Psoas muscle (tissue), 8 donors: ENCODE data around the gene AK9. TPM values are rescaled to one million over a fixed set of nuclear protein-coding genes. Genes with fewer than 3 reads are reported as not detected.

Source experiments
- ATAC-seq, 4 donors: fragments of 200-7000 bp; cut with Tn5 transposase; one replicate each; pipeline ENCODE4 v1.9.1; 2020; ENCODE audit warnings: moderate library complexity in 3 of 4, mild to moderate bottlenecking in 2 of 4
- DNase-seq, 2 donors: peaks; one replicate each; pipeline ENCODE4 v3.0.0-alpha.2; 2020
- H3K27ac ChIP-seq: fragments of 200-600 bp; one replicate; pipeline ENCODE4 v1.8.0; 2022
- H3K27me3 ChIP-seq, 3 donors: fragments of 200-600 bp in 1 of 3; one replicate each; pipeline versions ENCODE4 v1.6.1 to v1.8.0; 2013 to 2022; ENCODE audit warnings: low read length in 2 of 3, mild to moderate bottlenecking in 2 of 3, moderate library complexity in 1 of 3; ENCODE audit not compliant: insufficient read depth in 3 of 3
- H3K36me3 ChIP-seq, 2 donors: fragments of 200-600 bp in 1 of 2; one replicate each; pipeline versions ENCODE4 v1.6.1 to v1.8.0; 2013 to 2022; ENCODE audit warnings: low read depth in 1 of 2, mild to moderate bottlenecking in 1 of 2, moderate library complexity in 1 of 2; ENCODE audit not compliant: insufficient read depth in 1 of 2
- H3K4me1 ChIP-seq: fragments of 200-600 bp; one replicate; pipeline ENCODE4 v1.8.0; 2022
- H3K4me3 ChIP-seq: fragments of 200-600 bp; one replicate; pipeline ENCODE4 v1.8.0; 2022; ENCODE audit warnings: mild to moderate bottlenecking
- H3K9me3 ChIP-seq: fragments of 200-600 bp; one replicate; pipeline ENCODE4 v1.8.0; 2022
- CTCF ChIP-seq: fragments of 200-600 bp; IDR thresholded peaks from one replicate; pipeline ENCODE4 v1.8.0; 2022; ENCODE audit warnings: antibody characterized with exemption
- WGBS, 3 donors: extraction: QIAGEN DNeasy Blood & Tissue Kit; methylation state at CpG; one replicate each; pipeline versions ENCODE4 v1.1.6 to v1.1.7; 2013; 5-methylcytosine and 5-hydroxymethylcytosine counted together
- intact Hi-C, 2 donors: fragments of 100-400 bp; cut with DNase I; formaldehyde crosslinking; loops; one replicate each; pipeline versions ENCODE4 v1.11.0 to v1.14.2; 2022
- polyA plus RNA-seq, 3 donors: library from polyadenylated mRNA; stranded (reverse); fragments of 200-250 nt; gene quantifications; one replicate each; pipeline ENCODE4 v1.2.3, GENCODE V29; 2013
- total RNA-seq, 4 donors: library from RNA; stranded (reverse); fragmentation: NEBNext Ultra II Directional in 2 of 4; extraction: Animal tissue kit (Norgen Biotek cat#: 25700) in 2 of 4; gene quantifications; one replicate each; pipeline versions ENCODE4 v1.2.1 to v1.2.4, GENCODE V29; 2021 to 2023
- donor health status: healthy with polysubstance abuse.
- donor health status: DM: no; HTN: no; CAD: no; lungs with moderate emphysema.
- donor health status: Bipolar disorder and iron deficiency.
- donor health status: healthy.
- donor health status: DM: yes; HTN: yes; CAD: no.
- donor health status: DM: no; HTN: no; CAD: no.
- donor health status: DM: no; HTN: no; CAD: no.
- donor health status: DM: yes; HTN: yes; CAD: no.

The AK9 gene
- total and polyA plus RNA-seq, 7 donors = 2.0 to 7.4 (median 5.3) TPM

GRCh38 chr6:109477184-109477583 lies 213.8 kb downstream of the AK9 start:
- Histone ChIP-seq H3K36me3 (peaks cover 14 to 83% of the 10 kb centered on the region in 2 donors), H3K9me3 (no peaks in the 10 kb centered on the region), H3K4me3 (no peak overlapping the region), H3K27ac (no peak overlapping the region), H3K4me1 (peaks cover 37% of the 10 kb centered on the region), H3K27me3 (no peaks in the 10 kb centered on the region)
- 95 to 98% (median 97%) methylated on average over 2 of the region's 2 CpGs for WGBS, 3 donors
- no peak for TF ChIP-seq CTCF
- intact Hi-C loops = no loop called here
- ATAC-seq (no peak), DNase-seq (no peak)

GRCh38 chr6:109475625-109476024 lies 215.4 kb downstream of the AK9 start:
- TF ChIP-seq CTCF = no peak
- whole genome bisulfite sequencing, 3 donors = 92 to 100% (median 98%) methylated on average over 2 of the region's 2 CpGs
- Histone ChIP-seq H3K9me3 (no peaks in the 10 kb centered on the region), H3K27me3 (no peaks in the 10 kb centered on the region), H3K4me1 (peaks cover 22% of the 10 kb centered on the region), H3K27ac (no peak overlapping the region), H3K36me3 (peaks cover 10 to 85% of the 10 kb centered on the region in 2 donors), H3K4me3 (no peak overlapping the region)
- intact Hi-C loops = no loop called here
- DNase-seq (no peak), ATAC-seq (no peak)

- Histone ChIP-seq H3K36me3 (peaks cover 10 to 87% of the 10 kb centered on the region in 2 donors), H3K4me1 (peaks cover 15% of the 10 kb centered on the region), H3K9me3 (no peaks in the 10 kb centered on the region), H3K4me3 (no peak overlapping the region), H3K27me3 (no peaks in the 10 kb centered on the region), H3K27ac (no peak overlapping the region)
- DNase-seq (no peak), ATAC-seq (no peak)
- TF ChIP-seq CTCF = no peak
- intact Hi-C loops = no loop called here
- 93 to 95% (median 95%) methylated on average over 4 of the region's 4 CpGs for WGBS, 3 donors
These were observed 216.0 kb downstream of the AK9 start for GRCh38 chr6:109474995-109475394.

GRCh38 chr6:109473120-109473519 lies 217.9 kb downstream of the AK9 start:
- Histone ChIP-seq H3K9me3 (no peaks in the 10 kb centered on the region), H3K4me1 (no peaks in the 10 kb centered on the region), H3K4me3 (no peak overlapping the region), H3K27ac (no peak overlapping the region), H3K36me3 (peaks cover 9 to 97% of the 10 kb centered on the region in 2 donors), H3K27me3 (no peaks in the 10 kb centered on the region)
- DNase-seq (no peak), ATAC-seq (no peak)
- intact Hi-C loops = no loop called here
- WGBS, 3 donors = 84 to 94% (median 91%) methylated on average over 3 of the region's 3 CpGs
- TF ChIP-seq CTCF = no peak
